Measurements from ENCODE around the gene ARHGAP26.

DNA sequence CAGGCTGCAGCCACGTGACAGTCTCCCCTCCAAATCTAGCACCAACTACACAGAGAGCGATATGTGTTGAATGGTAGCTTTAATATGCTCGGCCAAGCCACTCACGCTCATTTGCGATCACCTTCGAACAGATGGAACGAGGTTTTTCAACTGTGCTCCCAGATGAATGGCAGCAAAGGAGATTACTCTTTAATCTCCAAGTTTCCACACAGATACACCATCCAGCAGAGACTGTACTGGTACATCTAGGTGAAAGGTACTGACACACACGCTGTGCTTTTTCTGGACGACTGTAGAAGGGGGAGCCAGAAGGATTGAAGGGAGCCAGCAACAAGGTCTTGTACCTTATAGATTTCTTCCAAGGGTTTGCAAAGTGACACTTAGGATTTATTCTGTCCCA lies 369.4 kb downstream of the ARHGAP26 start:
- no peak for TF ChIP-seq EZH2 (IDR thresholded peaks at IDR 0.05; ENCODE audit: low read length, missing control alignments)
- TF ChIP-seq, protein P1, sequence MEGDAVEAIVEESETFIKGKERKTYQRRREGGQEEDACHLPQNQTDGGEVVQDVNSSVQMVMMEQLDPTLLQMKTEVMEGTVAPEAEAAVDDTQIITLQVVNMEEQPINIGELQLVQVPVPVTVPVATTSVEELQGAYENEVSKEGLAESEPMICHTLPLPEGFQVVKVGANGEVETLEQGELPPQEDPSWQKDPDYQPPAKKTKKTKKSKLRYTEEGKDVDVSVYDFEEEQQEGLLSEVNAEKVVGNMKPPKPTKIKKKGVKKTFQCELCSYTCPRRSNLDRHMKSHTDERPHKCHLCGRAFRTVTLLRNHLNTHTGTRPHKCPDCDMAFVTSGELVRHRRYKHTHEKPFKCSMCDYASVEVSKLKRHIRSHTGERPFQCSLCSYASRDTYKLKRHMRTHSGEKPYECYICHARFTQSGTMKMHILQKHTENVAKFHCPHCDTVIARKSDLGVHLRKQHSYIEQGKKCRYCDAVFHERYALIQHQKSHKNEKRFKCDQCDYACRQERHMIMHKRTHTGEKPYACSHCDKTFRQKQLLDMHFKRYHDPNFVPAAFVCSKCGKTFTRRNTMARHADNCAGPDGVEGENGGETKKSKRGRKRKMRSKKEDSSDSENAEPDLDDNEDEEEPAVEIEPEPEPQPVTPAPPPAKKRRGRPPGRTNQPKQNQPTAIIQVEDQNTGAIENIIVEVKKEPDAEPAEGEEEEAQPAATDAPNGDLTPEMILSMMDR (conservative IDR thresholded peaks at IDR 0.05 in 1 of 2, IDR thresholded peaks at IDR 0.05 in 1 of 2; ENCODE audit: low read depth in 1 of 2, low read length in 2 of 2) = no peak
